ENCODE results near the gene BCKDHA. TPM values are rescaled to one million over a fixed set of nuclear protein-coding genes. Genes with fewer than 3 reads are reported as not detected.

The BCKDHA gene
- total RNA-seq, 2 experiments from 2014 or later: 12.2 to 13.1 TPM

GRCh38 chr19:41426116-41426841, 28.7 kb downstream of the BCKDHA start:
- no peaks in the 10 kb centered on the region for H3K27me3 Mint-ChIP-seq
- CTCF ChIA-PET: interaction anchor here (0.6 to 0.8 kb wide), 2 partner anchors 49 to 118 kb away, joined by 3 read pairs; no protein-coding TSS in a partner anchor
- Histone ChIP-seq H3K27me3 (ENCODE audit: control insufficient read depth in 1 of 2, insufficient read depth in 2 of 2, low read length in 2 of 2) (no peaks in the 10 kb centered on the region), H3K36me3 (ENCODE audit: insufficient read depth, low read length) (peaks cover 45% of the 10 kb centered on the region), H3K4me3 (ENCODE audit: low read length) (peak overlapping the region; percentile 54), H3K27ac (ENCODE audit: low read depth in 1 of 2, low read length in 2 of 2) (no peak overlapping the region), H3K4me1 (ENCODE audit: insufficient read depth, low read length) (peaks cover 62% of the 10 kb centered on the region), H3K9me3 (ENCODE audit: control insufficient read depth in 1 of 2, insufficient read depth in 1 of 2, low read length in 2 of 2) (peaks cover 0 to 6% of the 10 kb centered on the region in 2 experiments)
- intact Hi-C loops (cut with DNase I, micrococcal nuclease): no loop called here
- DNase-seq (no peak), ATAC-seq (ENCODE audit: poor library complexity) (no peak)
- peak overlapping the region; percentile 49 for H3K27ac Mint-ChIP-seq
- H3K4me1 Mint-ChIP-seq (ENCODE audit: low read depth): peaks cover 33% of the 10 kb centered on the region
- H3K4me3 Mint-ChIP-seq: no peak overlapping the region
- POLR2A ChIA-PET: interaction anchor here (0.7 kb wide), 1 partner anchor 138 kb away, joined by 3 read pairs; no protein-coding TSS in a partner anchor
- no peak for TF ChIP-seq CTCF (IDR thresholded peaks at IDR 0.05)
- H3K9me3 Mint-ChIP-seq: no peaks in the 10 kb centered on the region
- H3K36me3 Mint-ChIP-seq (ENCODE audit: low read depth): peaks cover 45% of the 10 kb centered on the region

- peak within 1 kb of the TSS; percentile 41 to 76 for H3K27ac ChIP-seq (ENCODE audit: low read depth in 1 of 2, low read length in 2 of 2)
- intact Hi-C loops (cut with DNase I, micrococcal nuclease): no loop called here
- Mint-ChIP-seq H3K4me1 (ENCODE audit: low read depth) (peaks cover 36% of the 10 kb centered on the region), H3K4me3 (peak within 1 kb of the TSS; percentile 83), H3K27me3 (no peaks in the 10 kb centered on the region), H3K9me3 (no peaks in the 10 kb centered on the region), H3K27ac (peak within 1 kb of the TSS; percentile 75), H3K36me3 (ENCODE audit: low read depth) (peaks cover 45% of the 10 kb centered on the region)
- ATAC-seq (ENCODE audit: poor library complexity): peak; percentile 56
- peaks cover 0 to 6% of the 10 kb centered on the region in 2 experiments for H3K9me3 ChIP-seq (ENCODE audit: control insufficient read depth in 1 of 2, insufficient read depth in 1 of 2, low read length in 2 of 2)
- peak within 1 kb of the TSS; percentile 54 for H3K4me3 ChIP-seq (ENCODE audit: low read length)
- ChIA-PET CTCF (interaction anchor here (0.8 kb wide), 1 partner anchor 119 kb away, joined by 3 read pairs; no protein-coding TSS in a partner anchor), POLR2A (interaction anchor here (0.7 kb wide), 1 partner anchor 137 kb away, joined by 3 read pairs; no protein-coding TSS in a partner anchor)
- H3K36me3 ChIP-seq (ENCODE audit: insufficient read depth, low read length): peaks cover 44% of the 10 kb centered on the region
- peak in 10 of 14 experiments; percentile 27 to 75 (median 44) for DNase-seq
- H3K27me3 ChIP-seq (ENCODE audit: control insufficient read depth in 1 of 2, insufficient read depth in 2 of 2, low read length in 2 of 2): no peaks in the 10 kb centered on the region
- no peak for TF ChIP-seq CTCF (IDR thresholded peaks at IDR 0.05)
- peaks cover 63% of the 10 kb centered on the region for H3K4me1 ChIP-seq (ENCODE audit: insufficient read depth, low read length)
Observed at GRCh38 chr19:41426952-41427646, 29.5 kb downstream of the BCKDHA start, which contains the start of gene B3GNT8. TSS of gene B3GNT8 (minus strand) at chr19:41427374. CDS start at chr19:41426778, 596 bp downstream.

GRCh38 chr19:41427647-41428480, 30.2 kb downstream of the BCKDHA start:
- POLR2A ChIA-PET: interaction anchor here (1.7 kb wide), 1 partner anchor 164 kb away, joined by 8 read pairs; the partner anchor contains the start of gene HNRNPUL1
- Mint-ChIP-seq H3K4me3 (peak overlapping the region; percentile 83), H3K4me1 (ENCODE audit: low read depth) (peaks cover 36% of the 10 kb centered on the region), H3K9me3 (no peaks in the 10 kb centered on the region), H3K36me3 (ENCODE audit: low read depth) (peaks cover 45% of the 10 kb centered on the region), H3K27me3 (no peaks in the 10 kb centered on the region), H3K27ac (peak overlapping the region; percentile 75)
- intact Hi-C loops (cut with DNase I, micrococcal nuclease): no loop called here
- Histone ChIP-seq H3K36me3 (ENCODE audit: insufficient read depth, low read length) (peaks cover 45% of the 10 kb centered on the region), H3K27me3 (ENCODE audit: control insufficient read depth in 1 of 2, insufficient read depth in 2 of 2, low read length in 2 of 2) (no peaks in the 10 kb centered on the region), H3K4me1 (ENCODE audit: insufficient read depth, low read length) (peaks cover 63% of the 10 kb centered on the region), H3K9me3 (ENCODE audit: control insufficient read depth in 1 of 2, insufficient read depth in 1 of 2, low read length in 2 of 2) (peaks cover 0 to under 1% of the 10 kb centered on the region in 2 experiments), H3K27ac (ENCODE audit: low read depth in 1 of 2, low read length in 2 of 2) (peak overlapping the region; percentile 41 to 76), H3K4me3 (ENCODE audit: low read length) (peak overlapping the region; percentile 54)
- ATAC-seq (ENCODE audit: poor library complexity) (peak; percentile 59), DNase-seq (peak in 10 of 14 experiments; percentile 15 to 81 (median 32))
- TF ChIP-seq CTCF (IDR thresholded peaks at IDR 0.05): no peak
- CTCF ChIA-PET: interaction anchor here (0.5 to 1.2 kb wide), 2 partner anchors 12 to 224 kb away, joined by 3 to 6 read pairs; partner anchors contain the start of gene DMAC2

All from CD4-positive, alpha-beta T cell (primary cell).